CD4-positive, alpha-beta T cell treated with Interferon alpha-2 for 1 hour (primary cell): ENCODE data around the gene AFTPH.

Experiments
- DNase-seq, 2 donors: peaks; one replicate each; pipeline ENCODE4 v3.0.0-alpha.2; 2020 to 2022

Gene AFTPH

DNA sequence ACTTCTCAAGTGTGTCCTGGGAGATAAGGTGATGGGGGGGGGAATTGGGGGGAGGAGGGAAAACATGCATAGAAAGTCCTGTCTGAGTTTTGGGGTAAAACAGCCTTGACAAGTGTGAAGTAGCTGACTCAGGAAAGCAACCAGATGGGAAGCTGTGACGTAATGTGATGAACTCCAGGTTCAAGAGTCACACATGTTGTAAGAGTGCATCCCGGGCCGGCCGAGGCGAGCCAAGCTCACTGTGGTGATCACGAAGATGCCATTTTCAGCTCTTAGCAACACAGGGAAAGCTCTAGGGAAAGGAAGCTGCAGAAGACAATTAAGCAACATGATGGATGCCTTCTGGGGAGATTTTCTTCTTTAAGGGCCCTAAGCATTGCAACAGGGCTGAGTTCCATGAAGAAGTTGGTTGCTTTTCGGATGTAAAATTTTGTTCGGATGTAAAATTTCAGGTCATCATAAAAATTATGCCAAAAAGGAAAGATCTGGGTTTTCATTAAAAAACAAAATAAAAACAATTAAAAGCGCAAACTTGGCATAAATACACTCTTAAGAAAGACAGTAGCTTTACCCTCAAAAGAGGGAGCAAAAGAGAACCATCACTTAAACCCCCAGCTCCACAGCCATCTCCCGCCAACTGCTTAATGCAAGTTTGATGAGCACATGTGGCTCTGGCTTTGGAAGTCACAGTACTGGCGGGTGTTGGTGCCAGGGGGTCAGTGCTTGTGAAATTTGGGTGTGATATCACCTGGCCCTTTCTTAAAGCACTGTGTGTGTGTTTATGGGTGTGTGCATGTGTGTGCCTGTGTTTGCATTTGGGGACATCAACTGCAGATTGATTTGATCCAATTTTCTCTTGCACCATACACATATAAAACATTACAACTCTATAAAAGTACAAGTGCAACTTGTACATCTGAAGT, 110.5 kb downstream of the AFTPH start:
- no peak for DNase-seq

DNA sequence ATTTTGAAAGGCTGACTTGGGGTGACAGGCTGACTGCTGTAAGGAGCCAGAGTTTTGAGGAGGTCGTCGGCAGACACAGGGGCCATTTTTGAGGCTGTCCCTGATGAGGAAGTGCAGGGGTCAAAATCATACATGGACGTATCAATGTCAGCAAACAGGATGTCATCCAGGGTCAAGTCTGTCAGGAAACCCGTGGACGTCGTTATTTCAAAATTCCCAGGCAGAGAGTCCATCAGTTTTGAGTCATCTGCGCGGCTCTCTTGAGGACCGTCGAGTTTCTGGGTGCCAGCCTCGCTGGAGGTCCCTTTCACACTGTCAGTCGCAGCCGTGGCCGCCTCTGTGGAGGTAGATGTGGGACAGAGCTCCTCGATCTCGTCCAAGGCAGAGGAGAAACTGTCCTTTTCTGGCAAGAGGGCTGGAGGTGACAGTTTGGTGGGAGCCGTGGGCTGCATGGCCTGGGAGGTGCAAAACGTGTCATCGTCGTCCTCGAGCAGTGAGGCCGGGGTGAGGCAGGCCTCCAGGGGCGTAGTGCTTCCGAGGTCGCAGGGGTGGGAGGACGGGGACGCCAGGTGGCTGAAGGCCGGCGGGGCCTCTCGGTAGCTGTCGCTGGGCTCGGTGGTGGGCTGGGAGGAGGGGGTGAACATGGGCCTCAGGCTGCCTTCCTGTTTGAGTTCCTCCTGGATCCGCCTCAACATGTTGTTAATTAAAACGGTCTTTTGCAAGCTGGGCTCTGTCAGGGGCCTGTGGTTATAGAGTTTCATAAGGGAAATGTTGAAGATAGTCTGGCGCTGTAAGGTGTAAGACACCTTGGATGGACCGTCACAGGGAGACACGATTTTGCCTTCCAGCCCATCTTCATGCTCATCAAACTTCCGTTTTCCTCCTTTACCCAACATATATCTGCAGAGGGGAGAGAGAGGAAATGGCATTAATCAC, 112.1 kb downstream of the AFTPH start:
- no peak for DNase-seq

DNA sequence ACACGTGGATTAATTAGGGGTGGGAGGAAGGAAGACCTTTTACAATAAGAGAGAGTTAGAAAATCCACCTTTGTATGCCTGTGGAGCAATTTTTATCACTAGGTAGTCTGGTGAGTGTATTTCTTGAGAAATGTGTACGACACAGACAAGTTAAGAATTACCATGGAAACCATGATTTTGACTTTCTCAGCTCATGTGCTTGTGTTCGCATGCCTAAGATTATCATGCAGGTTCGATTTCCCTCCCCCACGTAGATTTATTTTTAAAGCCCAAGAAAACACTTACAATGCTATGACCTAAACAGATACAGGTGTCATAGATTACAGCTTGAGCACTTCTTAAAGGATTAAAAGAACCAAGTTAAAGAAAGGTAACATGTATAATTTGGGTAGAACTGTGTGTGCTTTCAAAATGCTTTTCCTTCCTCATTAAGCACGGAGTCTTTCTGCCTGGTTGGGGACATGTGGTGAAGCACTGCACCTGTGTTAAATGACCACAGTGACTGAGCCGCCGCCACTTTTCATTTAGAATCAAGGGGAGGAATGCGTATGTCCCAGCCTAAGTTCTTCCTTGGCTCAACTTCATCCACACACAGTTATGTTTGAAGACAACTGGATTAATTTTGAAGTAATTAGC, 113.0 kb downstream of the AFTPH start:
- no peak for DNase-seq

DNA sequence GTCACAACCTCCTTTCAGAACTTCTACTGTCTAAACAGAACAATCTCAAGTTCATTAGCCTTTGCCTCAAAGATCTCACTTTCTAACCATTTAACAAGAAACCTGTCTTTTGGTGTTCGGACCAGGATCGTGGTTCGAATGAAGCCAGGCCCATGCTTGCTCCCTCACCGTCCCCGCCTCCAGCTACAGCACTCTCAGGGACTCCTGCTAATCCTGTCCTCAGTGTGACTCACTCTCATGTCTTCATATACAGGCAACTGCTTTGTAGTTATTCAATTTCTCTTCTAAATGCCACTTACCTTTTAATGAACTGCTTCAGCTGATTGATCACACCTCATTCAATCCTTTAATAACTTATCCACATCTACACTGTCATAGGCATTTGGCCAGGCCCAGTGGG, 113.8 kb downstream of the AFTPH start:
- DNase-seq = no peak

DNA sequence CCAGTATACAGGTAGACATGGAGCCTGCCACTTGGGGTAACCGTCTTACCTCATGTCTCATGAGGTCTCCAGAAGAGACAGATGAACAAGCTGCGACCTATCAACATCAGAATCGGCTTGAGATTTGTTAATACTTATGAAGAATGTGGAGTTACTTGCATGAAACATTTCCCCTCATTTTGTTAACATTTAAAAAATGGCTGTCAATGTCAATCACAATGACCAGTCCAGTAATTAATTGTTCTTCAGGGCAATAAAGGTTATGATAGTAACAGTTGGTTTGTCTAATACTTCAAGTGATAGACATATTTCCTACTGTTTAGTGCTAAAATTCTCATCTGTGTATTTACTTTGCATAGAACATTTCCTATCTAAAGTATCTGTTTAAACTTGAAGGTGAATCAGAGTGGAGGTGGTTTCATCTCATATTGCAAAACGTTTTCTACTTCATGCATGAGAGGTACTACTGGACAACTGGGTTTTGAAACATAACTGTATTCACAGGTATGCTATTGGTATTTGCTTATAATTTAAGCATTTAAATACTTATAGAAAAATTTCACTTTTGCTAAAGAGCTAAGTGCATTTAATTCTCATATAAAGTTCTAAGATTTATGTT, 114.5 kb downstream of the AFTPH start:
- no peak for DNase-seq

DNA sequence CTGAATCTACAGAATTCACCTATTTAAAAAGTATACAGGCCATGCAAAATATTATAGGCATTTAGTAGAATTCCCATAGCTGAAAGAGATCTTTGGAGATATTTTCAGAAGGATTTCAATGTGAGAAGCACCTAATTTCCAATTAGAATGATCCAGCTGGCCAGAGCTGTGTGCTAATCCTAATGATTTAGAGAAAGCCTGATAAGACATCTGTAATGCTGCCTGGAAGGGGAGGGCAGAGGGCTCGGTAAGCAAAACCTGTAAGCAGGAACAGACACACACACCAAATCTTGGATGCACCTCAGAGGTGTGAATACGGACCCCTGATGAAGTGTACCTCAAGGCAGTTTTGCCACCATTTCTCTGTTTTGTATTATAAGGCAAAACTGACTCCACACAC, 115.6 kb downstream of the AFTPH start:
- no peak for DNase-seq

DNA sequence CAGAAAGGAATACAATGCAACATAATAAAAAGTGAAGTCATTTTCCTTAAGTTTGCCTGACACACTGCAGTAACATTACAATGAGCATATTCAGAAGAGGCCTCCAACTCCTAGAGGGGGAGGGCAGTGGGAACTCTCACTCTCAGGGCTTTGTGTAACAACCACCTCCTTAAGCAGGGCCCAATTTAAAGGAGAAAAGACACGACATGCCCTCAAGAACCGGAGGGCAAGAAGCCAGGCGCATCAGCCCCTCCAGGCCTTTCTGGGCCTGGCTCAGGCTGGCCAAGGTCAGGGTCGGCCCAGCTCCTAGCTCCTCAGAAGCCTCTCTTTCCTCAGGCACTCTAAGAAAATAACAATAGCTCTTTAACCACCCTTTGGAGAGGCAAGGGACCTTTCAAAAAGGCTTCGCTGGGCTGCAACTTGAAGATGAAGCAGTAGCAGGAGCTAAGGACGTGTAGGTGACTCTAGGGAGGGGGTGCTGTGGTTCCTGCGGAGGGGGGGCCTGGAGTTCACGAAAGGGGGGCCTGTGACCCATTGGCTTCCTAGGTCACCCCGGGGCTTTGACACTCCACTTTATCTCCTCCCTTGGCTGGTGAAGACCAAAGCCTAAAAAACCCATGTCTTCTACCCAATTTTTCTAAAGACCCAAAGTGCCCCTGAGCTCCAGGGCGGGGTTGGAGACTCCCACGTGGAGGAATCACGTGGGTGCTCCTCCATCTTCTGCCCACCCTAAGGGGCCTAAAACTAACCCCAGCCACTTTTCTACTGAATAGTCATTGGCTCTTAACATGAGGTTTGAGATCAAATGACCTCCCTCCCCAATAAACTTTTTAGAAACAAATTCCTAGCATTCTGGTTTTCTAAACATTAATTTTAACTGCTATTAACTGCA, 116.3 kb downstream of the AFTPH start:
- no peak for DNase-seq

DNA sequence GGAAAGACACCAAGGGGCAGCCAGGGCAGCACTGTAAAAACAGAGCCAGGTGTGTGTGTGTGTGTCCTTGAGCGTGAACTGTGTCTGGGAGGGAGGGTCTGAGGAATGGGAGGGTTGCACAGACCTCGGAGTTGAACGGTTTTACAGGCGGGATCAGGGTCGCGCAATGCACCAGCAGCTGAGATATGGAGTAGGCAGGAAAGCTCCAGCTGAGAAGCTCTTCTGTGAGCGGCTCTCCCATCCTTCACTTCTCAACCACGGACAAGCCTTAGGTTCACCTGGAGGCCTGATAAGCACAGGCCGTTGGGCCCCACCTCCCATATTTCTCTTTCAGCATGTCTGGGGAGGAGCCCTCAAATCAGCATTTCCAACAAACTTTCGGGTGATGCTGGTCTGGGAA, 117.5 kb downstream of the AFTPH start:
- DNase-seq = no peak
